ENCODE results near the gene GNB1.

GRCh38 chr1:1808206-1808605 is 82.7 kb downstream of the GNB1 start:
- TF ChIP-seq CTCF (IDR thresholded peaks at IDR 0.05), result no peak
- TF ChIP-seq POLR2A (IDR thresholded peaks at IDR 0.05), result no peak
